ENCODE data around the gene CHADL. TPM values are rescaled to one million over a fixed set of nuclear protein-coding genes. Genes with fewer than 3 reads are reported as not detected.

Gene CHADL
- total and polyA plus RNA-seq, 10 donors: 0.40 to 2.2 (median 1.1) TPM; not detected in 1

GRCh38 chr22:41245917-41246499, 5.3 kb upstream of the CHADL start:
- DNase-seq: no peak
- Histone ChIP-seq H3K27me3 (replicated peaks in 1 of 7) (no peaks in the 10 kb centered on the region), H3K4me1 (no peaks in the 10 kb centered on the region), H3K36me3 (peaks cover 0 to 75% (median 56%) of the 10 kb centered on the region in 6 donors), H3K4me3 (no peak overlapping the region), H3K9me3 (no peaks in the 10 kb centered on the region), H3K27ac (no peak overlapping the region)
- intact Hi-C loops (cut with DNase I; ENCODE audit: low total_unique reads): no loop called here
- TF ChIP-seq POLR2A (IDR thresholded peaks at IDR 0.05): no peak
- TF ChIP-seq POLR2AphosphoS5 (IDR thresholded peaks at IDR 0.05): peak in 1 of 3 donors; percentile 10
- WGBS, 5 donors: 87 to 93% (median 88%) methylated on average over 10 to 21 of the region's 21 CpGs

GRCh38 chr22:41243361-41243760, 2.6 kb upstream of the CHADL start:
- Histone ChIP-seq H3K9me3 (no peaks in the 10 kb centered on the region), H3K4me3 (no peak overlapping the region), H3K36me3 (peaks cover 0 to 49% (median 30%) of the 10 kb centered on the region in 6 donors), H3K4me1 (peaks cover 0 to 4% (median 3%) of the 10 kb centered on the region in 6 donors), H3K27me3 (replicated peaks in 1 of 7) (no peaks in the 10 kb centered on the region), H3K27ac (no peak overlapping the region)
- 95 to 98% (median 96%) methylated on average over 6 of the region's 6 CpGs for WGBS, 5 donors
- no peak for DNase-seq
- intact Hi-C loops (cut with DNase I; ENCODE audit: low total_unique reads): no loop called here
- TF ChIP-seq POLR2A (IDR thresholded peaks at IDR 0.05): no peak
- no peak for TF ChIP-seq POLR2AphosphoS5 (IDR thresholded peaks at IDR 0.05)
- no peak for TF ChIP-seq CTCF (IDR thresholded peaks at IDR 0.05 in 8 of 11, conservative IDR thresholded peaks at IDR 0.05 in 3 of 11)

GRCh38 chr22:41242396-41243117, 1.8 kb upstream of the CHADL start:
- intact Hi-C loops (cut with DNase I; ENCODE audit: low total_unique reads): no loop called here
- Histone ChIP-seq H3K27ac (no peak overlapping the region), H3K4me1 (peaks cover 0 to 12% (median 7%) of the 10 kb centered on the region in 6 donors), H3K4me3 (no peak overlapping the region), H3K9me3 (no peaks in the 10 kb centered on the region), H3K27me3 (replicated peaks in 1 of 7) (no peaks in the 10 kb centered on the region), H3K36me3 (peaks cover 0 to 41% (median 22%) of the 10 kb centered on the region in 6 donors)
- 92 to 97% (median 95%) methylated on average over 18 of the region's 18 CpGs for WGBS, 5 donors
- TF ChIP-seq CTCF (IDR thresholded peaks at IDR 0.05 in 8 of 11, conservative IDR thresholded peaks at IDR 0.05 in 3 of 11) (no peak), POLR2AphosphoS5 (IDR thresholded peaks at IDR 0.05) (no peak), POLR2A (IDR thresholded peaks at IDR 0.05) (no peak)
- DNase-seq: no peak

- no peak for TF ChIP-seq CTCF (IDR thresholded peaks at IDR 0.05 in 8 of 11, conservative IDR thresholded peaks at IDR 0.05 in 3 of 11)
- no peak for TF ChIP-seq POLR2AphosphoS5 (IDR thresholded peaks at IDR 0.05)
- no peak for TF ChIP-seq POLR2A (IDR thresholded peaks at IDR 0.05)
- Histone ChIP-seq H3K36me3 (peaks cover 0 to 27% (median 8%) of the 10 kb centered on the region in 6 donors), H3K9me3 (no peaks in the 10 kb centered on the region), H3K4me1 (peaks cover 8 to 24% (median 17%) of the 10 kb centered on the region in 6 donors), H3K27me3 (replicated peaks in 1 of 7) (no peaks in the 10 kb centered on the region), H3K4me3 (no peak overlapping the region), H3K27ac (no peak overlapping the region)
- intact Hi-C loops (cut with DNase I; ENCODE audit: low total_unique reads): no loop called here
- WGBS, 5 donors: 93 to 98% (median 96%) methylated on average over 5 to 7 of the region's 7 CpGs
- DNase-seq: no peak
These were observed 474 bp upstream of the CHADL start for GRCh38 chr22:41241133-41241676.
